Uterus (tissue), 4 donors: ENCODE results near the gene R3HDML. TPM values are rescaled to one million over a fixed set of nuclear protein-coding genes. Genes with fewer than 3 reads are reported as not detected.
A peak's percentile ranks its signal among the peaks of the same experiment; 100 is the strongest.

Experiments
- DNase-seq, 2 donors: peaks; one replicate each; pipeline ENCODE4 v3.0.0-alpha.2; 2019 to 2020
- H3K27ac ChIP-seq, 2 donors: fragments of 200-600 bp; sonication (generic); 1 replicate in 1 of 2; 2 replicates in 1 of 2; pipeline ENCODE4 v1.5.1; 2016 to 2018
- H3K27me3 ChIP-seq, 2 donors: fragments of 200-600 bp; sonication (generic); one replicate each; pipeline ENCODE4 v1.5.1; 2018 to 2019; ENCODE audit warnings: control low read depth in 1 of 2
- H3K36me3 ChIP-seq, 2 donors: fragments of 200-600 bp; sonication (generic); one replicate each; pipeline ENCODE4 v1.5.1; 2019; ENCODE audit warnings: control low read depth in 1 of 2
- H3K4me1 ChIP-seq, 2 donors: fragments of 200-600 bp; sonication (generic); one replicate each; pipeline ENCODE4 v1.5.1; 2018 to 2019; ENCODE audit warnings: control low read depth in 1 of 2
- H3K4me3 ChIP-seq, 2 donors: fragments of 200-600 bp; sonication (generic); 1 replicate in 1 of 2; 2 replicates in 1 of 2; pipeline ENCODE4 v1.5.1; 2018 to 2019; ENCODE audit warnings: mild to moderate bottlenecking in 1 of 2
- H3K9me3 ChIP-seq, 2 donors: fragments of 200-600 bp; sonication (generic); one replicate each; pipeline ENCODE4 v1.5.1; 2019; ENCODE audit warnings: control low read depth in 1 of 2
- POLR2A ChIP-seq, 2 donors: fragments of 450-650 bp; IDR thresholded peaks; one replicate each; pipeline ENCODE4 v1.6.1; 2016; ENCODE audit warnings: antibody characterized with exemption in 2 of 2, mild to moderate bottlenecking in 1 of 2, moderate library complexity in 1 of 2
- intact Hi-C: fragments of 100-400 bp; cut with DNase I; formaldehyde crosslinking; loops from one replicate; pipeline ENCODE4 v1.15.1; 2023; ENCODE audit warnings: low total_unique reads
- total RNA-seq, 4 donors: library from RNA; depleted of rRNA in 3 of 4; stranded (reverse); fragments of >200 nt in 3 of 4; gene quantifications; one replicate each; pipeline versions ENCODE4 v1.1.0 to v1.2.4, GENCODE V29; 2014 to 2023
- TF ChIP-seq, protein P1 (sequence below), 4 experiments: fragments of 200-600 bp in 2 of 4; fragments of 450-650 bp in 2 of 4; sonication (generic) in 2 of 4; IDR thresholded peaks; one replicate each; pipeline ENCODE4 v1.5.1; 2016 to 2019; ENCODE audit warnings: antibody characterized with exemption in 4 of 4, mild to moderate bottlenecking in 2 of 4, moderate library complexity in 1 of 4
- donor health status: DM: yes; HTN: yes; CAD: no.

Gene R3HDML
- total RNA-seq, 4 donors from 2014 or later, result not detected

DNA sequence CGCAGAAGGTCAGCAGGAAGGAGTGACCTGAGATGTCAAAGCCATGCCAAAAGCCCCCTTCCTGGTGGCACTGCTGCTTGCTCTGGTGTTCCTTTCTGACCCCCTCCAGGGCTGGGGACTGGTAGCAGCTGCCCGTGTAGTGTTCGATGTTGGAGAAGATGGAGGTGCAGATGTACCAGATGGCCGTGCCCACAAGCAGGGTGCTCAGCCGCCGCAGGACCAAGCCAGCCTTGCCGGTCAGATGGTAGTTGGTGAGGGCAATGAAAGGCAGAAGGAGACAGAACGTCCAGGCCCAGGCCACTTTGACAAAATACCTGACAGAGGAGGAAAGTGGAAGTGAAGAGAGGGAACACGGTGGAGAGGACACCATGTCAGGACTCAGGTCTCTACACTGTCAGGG is 29.9 kb upstream of the R3HDML start:
- H3K27ac ChIP-seq, result no peak overlapping the region
- H3K36me3 ChIP-seq, result no peaks in the 10 kb centered on the region
- DNase-seq, result no peak
- TF ChIP-seq, protein P1, sequence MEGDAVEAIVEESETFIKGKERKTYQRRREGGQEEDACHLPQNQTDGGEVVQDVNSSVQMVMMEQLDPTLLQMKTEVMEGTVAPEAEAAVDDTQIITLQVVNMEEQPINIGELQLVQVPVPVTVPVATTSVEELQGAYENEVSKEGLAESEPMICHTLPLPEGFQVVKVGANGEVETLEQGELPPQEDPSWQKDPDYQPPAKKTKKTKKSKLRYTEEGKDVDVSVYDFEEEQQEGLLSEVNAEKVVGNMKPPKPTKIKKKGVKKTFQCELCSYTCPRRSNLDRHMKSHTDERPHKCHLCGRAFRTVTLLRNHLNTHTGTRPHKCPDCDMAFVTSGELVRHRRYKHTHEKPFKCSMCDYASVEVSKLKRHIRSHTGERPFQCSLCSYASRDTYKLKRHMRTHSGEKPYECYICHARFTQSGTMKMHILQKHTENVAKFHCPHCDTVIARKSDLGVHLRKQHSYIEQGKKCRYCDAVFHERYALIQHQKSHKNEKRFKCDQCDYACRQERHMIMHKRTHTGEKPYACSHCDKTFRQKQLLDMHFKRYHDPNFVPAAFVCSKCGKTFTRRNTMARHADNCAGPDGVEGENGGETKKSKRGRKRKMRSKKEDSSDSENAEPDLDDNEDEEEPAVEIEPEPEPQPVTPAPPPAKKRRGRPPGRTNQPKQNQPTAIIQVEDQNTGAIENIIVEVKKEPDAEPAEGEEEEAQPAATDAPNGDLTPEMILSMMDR (IDR thresholded peaks at IDR 0.05), result no peak
- no peak for TF ChIP-seq POLR2A (IDR thresholded peaks at IDR 0.05)
- H3K9me3 ChIP-seq, result no peaks in the 10 kb centered on the region
- intact Hi-C loops, result loop anchor here (5.0 kb wide), 1 partner anchor 90 kb away; no protein-coding TSS in a partner anchor
- peaks cover 0 to 3% of the 10 kb centered on the region in 2 donors for H3K4me1 ChIP-seq
- no peak overlapping the region for H3K4me3 ChIP-seq
- H3K27me3 ChIP-seq, result no peaks in the 10 kb centered on the region

- TF ChIP-seq, protein P1 (IDR thresholded peaks at IDR 0.05), result no peak
- TF ChIP-seq POLR2A (IDR thresholded peaks at IDR 0.05), result no peak
- no peaks in the 10 kb centered on the region for H3K27me3 ChIP-seq
- no peaks in the 10 kb centered on the region for H3K9me3 ChIP-seq
- H3K27ac ChIP-seq, result peak overlapping the region; percentile 67 to 68
- DNase-seq, result peak; percentile 36 to 40
- peaks cover 0 to 3% of the 10 kb centered on the region in 2 donors for H3K4me1 ChIP-seq
- H3K36me3 ChIP-seq, result no peaks in the 10 kb centered on the region
- peak overlapping the region; percentile 85 to 95 for H3K4me3 ChIP-seq
- intact Hi-C loops, result loop anchor here (5.0 kb wide), 1 partner anchor 93 kb away; no protein-coding TSS in a partner anchor
These were observed 26.8 kb upstream of the R3HDML start for GRCh38 chr20:44309763-44310663.

DNA sequence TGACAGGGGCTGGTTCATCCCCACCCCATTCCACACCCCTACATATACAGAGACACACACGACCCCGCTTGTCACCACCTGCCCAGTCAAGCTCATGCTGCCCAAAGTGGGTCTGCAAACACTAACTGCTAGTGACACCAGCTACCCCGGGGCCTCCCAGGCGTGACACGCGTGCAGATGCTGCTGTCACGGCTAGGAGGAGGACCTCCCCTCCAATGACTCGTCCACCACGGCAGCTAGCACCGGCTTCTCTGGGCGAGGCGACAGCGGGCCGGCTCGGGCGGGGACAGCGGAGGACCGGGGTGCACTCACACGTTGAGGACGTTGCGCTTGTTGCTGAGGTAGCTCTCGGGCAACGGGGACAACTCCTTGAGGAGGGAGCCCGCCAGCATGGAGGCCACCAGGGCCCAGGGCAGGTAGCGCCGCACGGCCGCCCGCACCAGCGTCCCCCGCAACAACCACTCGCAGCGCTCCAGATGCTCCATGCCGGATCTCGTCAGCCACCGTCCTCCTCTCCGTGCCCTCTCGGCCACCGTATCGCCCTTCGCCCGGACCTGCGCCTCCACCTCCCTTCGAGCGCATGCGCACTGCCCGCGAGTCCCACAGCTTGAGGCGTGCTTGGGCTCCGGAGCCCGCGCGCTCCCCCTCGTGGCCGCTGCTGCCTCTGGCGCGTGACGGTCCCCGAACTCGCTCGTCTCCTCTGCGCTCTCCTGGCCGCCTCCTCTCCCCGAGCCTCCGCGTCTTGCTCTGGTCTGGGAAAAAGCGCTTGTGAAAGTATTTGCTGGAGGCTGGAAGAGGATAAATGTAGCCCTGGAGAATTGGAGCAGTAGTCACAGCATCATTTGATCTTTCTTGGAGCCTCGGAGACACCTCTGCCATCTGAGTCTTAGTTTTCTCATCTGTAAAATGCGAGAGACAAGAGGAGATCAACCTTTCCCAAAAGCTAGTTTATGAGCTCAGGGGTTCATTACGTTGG is 25.9 kb upstream of the R3HDML start, which contains the start of gene FITM2:
Gene FITM2, minus strand, starts transcription at position 539 of the 976 bp plus-strand sequence. Its CDS starts 54 bp downstream, at position 485.
- Histone ChIP-seq H3K4me1 (peaks cover 0 to 3% of the 10 kb centered on the region in 2 donors), H3K4me3 (peak within 1 kb of the TSS; percentile 85 to 95), H3K9me3 (no peaks in the 10 kb centered on the region), H3K27ac (peak within 1 kb of the TSS; percentile 67 to 68), H3K27me3 (no peaks in the 10 kb centered on the region), H3K36me3 (no peaks in the 10 kb centered on the region)
- TF ChIP-seq, protein P1 (IDR thresholded peaks at IDR 0.05), result peak; percentile 96 to 99 (median 98)
- TF ChIP-seq POLR2A (IDR thresholded peaks at IDR 0.05), result peak in 1 of 2 donors; percentile 56
- peak; percentile 97 to 98 for DNase-seq
- intact Hi-C loops, result no loop called here

GRCh38 chr20:44314870-44315269 is 22.0 kb upstream of the R3HDML start:
- Histone ChIP-seq H3K36me3 (no peaks in the 10 kb centered on the region), H3K4me1 (peaks cover 0 to 3% of the 10 kb centered on the region in 2 donors), H3K4me3 (no peak overlapping the region), H3K9me3 (no peaks in the 10 kb centered on the region), H3K27ac (no peak overlapping the region), H3K27me3 (no peaks in the 10 kb centered on the region)
- TF ChIP-seq POLR2A (IDR thresholded peaks at IDR 0.05), result no peak
- TF ChIP-seq, protein P1 (IDR thresholded peaks at IDR 0.05), result no peak
- intact Hi-C loops, result no loop called here
- DNase-seq, result no peak
